ENCODE data around the gene SCAMP2. TPM values are rescaled to one million over a fixed set of nuclear protein-coding genes. Genes with fewer than 3 reads are reported as not detected.
"Not testable (repeated sequence)": the region's sequence is repeated elsewhere in the genome, so short reads cannot be mapped to it uniquely, and the experiment has no call there.

SCAMP2 gene
- total and polyA plus RNA-seq, 11 donors = 25.1 to 90.5 (median 46.0) TPM

DNA sequence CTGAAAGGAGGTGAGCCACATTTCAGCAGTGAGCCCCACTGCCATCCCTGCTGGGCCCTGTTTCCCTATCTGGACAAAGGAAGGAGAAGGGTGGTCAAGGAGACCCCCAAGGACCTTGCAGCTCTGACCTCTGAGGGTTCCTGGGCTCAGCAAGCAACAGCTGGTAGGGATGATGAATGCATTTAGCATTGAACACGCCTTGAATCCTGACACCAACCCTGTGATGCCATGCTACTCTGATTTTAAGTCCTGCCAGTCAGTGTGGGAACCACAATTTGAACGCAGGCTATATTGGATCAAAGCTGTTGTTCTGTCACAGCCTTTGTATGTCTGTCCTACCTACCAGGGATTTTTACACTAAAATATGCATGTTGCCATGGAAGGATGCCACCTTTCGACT lies 23.2 kb upstream of the SCAMP2 start:
- Histone ChIP-seq H3K27me3 (no peaks in the 10 kb centered on the region), H3K27ac (no peak overlapping the region), H3K4me3 (no peak overlapping the region), H3K36me3 (peaks cover 0 to 70% (median 51%) of the 10 kb centered on the region in 9 donors), H3K9me3 (no peaks in the 10 kb centered on the region), H3K4me1 (peaks cover 0 to 44% (median 12%) of the 10 kb centered on the region in 12 donors)
- 75 to 94% (median 89%) methylated on average over 3 of the region's 3 CpGs for WGBS, 4 donors
- intact Hi-C loops (cut with DNase I) = loop anchor here in 2 of 10 donors (5.0 to 10.0 kb wide), 2 partner anchors 52 to 114 kb away; partner anchors contain the start of genes CSK (in 1 of the 2) and ULK3 (in 1 of the 2)
- DNase-seq (peak in 1 of 5 donors; percentile 12), ATAC-seq (no peak)
- no peak for TF ChIP-seq POLR2A (IDR thresholded peaks at IDR 0.05)

- no peak overlapping the region for H3K4me3 ChIP-seq
- H3K27ac ChIP-seq = no peak overlapping the region
- ATAC-seq (no peak), DNase-seq (peak in 1 of 5 donors; percentile 5)
- peaks cover 0 to 65% (median 47%) of the 10 kb centered on the region in 9 donors for H3K36me3 ChIP-seq
- peaks cover 0 to 45% (median 14%) of the 10 kb centered on the region in 12 donors for H3K4me1 ChIP-seq
- H3K27me3 ChIP-seq = no peaks in the 10 kb centered on the region
- no peaks in the 10 kb centered on the region for H3K9me3 ChIP-seq
- TF ChIP-seq, protein P1, sequence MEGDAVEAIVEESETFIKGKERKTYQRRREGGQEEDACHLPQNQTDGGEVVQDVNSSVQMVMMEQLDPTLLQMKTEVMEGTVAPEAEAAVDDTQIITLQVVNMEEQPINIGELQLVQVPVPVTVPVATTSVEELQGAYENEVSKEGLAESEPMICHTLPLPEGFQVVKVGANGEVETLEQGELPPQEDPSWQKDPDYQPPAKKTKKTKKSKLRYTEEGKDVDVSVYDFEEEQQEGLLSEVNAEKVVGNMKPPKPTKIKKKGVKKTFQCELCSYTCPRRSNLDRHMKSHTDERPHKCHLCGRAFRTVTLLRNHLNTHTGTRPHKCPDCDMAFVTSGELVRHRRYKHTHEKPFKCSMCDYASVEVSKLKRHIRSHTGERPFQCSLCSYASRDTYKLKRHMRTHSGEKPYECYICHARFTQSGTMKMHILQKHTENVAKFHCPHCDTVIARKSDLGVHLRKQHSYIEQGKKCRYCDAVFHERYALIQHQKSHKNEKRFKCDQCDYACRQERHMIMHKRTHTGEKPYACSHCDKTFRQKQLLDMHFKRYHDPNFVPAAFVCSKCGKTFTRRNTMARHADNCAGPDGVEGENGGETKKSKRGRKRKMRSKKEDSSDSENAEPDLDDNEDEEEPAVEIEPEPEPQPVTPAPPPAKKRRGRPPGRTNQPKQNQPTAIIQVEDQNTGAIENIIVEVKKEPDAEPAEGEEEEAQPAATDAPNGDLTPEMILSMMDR (IDR thresholded peaks at IDR 0.05) = no peak
- no peak for TF ChIP-seq POLR2A (IDR thresholded peaks at IDR 0.05)
- intact Hi-C loops (cut with DNase I) = loop anchor here in 2 of 10 donors (5.0 to 10.0 kb wide), 2 partner anchors 51 to 114 kb away; partner anchors contain the start of genes CSK (in 1 of the 2) and ULK3 (in 1 of the 2)
- WGBS, 4 donors = 93 to 97% (median 94%) methylated on average over 4 to 6 of the region's 6 CpGs
Observed at GRCh38 chr15:74895830-74896229, 22.7 kb upstream of the SCAMP2 start.

DNA sequence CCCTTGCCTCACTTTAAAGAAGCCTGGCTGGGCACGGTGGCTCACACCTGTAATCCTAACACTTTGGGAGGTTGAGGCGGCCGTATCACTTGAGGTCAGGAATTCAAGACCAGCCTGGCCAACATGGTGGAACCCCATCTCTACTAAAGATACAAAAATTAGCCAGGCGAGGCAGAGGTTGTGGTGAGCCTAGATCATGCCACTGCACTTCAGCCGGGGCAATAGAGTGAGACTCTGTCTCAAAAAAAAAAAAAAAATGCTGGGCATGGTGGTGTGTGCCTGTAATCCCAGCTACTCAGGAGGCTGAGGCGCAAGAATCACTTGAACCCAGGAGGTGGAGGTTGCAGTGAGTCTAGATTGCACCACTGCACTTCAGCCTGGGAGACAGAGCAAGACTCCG lies 21.2 kb upstream of the SCAMP2 start:
- ATAC-seq, H3K9me3 ChIP-seq, H3K4me3 ChIP-seq, H3K27ac ChIP-seq, H3K27me3 ChIP-seq: not testable (repeated sequence)
- Histone ChIP-seq H3K36me3 (peaks cover 0 to 51% (median 32%) of the 10 kb centered on the region in 9 donors), H3K4me1 (peaks cover 0 to 54% (median 20%) of the 10 kb centered on the region in 12 donors)
- DNase-seq = peak in 1 of 5 donors; percentile 8
- whole genome bisulfite sequencing, 4 donors = 95 to 98% (median 97%) methylated on average over 7 of the region's 7 CpGs
- intact Hi-C loops (cut with DNase I) = loop anchor here in 2 of 10 donors (5.0 to 10.0 kb wide), 2 partner anchors 47 to 50 kb away; partner anchors contain the start of gene ULK3 (in 1 of the 2)

- 83 to 90% (median 88%) methylated on average over 3 of the region's 3 CpGs for WGBS, 4 donors
- intact Hi-C loops (cut with DNase I) = loop anchor here in 2 of 10 donors (5.0 to 10.0 kb wide), 2 partner anchors 46 to 49 kb away; partner anchors contain the start of gene ULK3 (in 1 of the 2)
Observed at GRCh38 chr15:74893627-74894026, 20.5 kb upstream of the SCAMP2 start.

GRCh38 chr15:74892931-74893330 lies 19.8 kb upstream of the SCAMP2 start:
- H3K27ac ChIP-seq = peak overlapping the region in 1 of 12 donors; percentile 42
- DNase-seq = no peak
- TF ChIP-seq, protein P1 (IDR thresholded peaks at IDR 0.05) = no peak
- TF ChIP-seq POLR2A (IDR thresholded peaks at IDR 0.05) = no peak
- no peaks in the 10 kb centered on the region for H3K9me3 ChIP-seq
- 97 to 100% (median 99%) methylated on average over 1 to 2 of the region's 2 CpGs for WGBS, 4 donors
- intact Hi-C loops (cut with DNase I) = loop anchor here in 2 of 10 donors (5.0 to 10.0 kb wide), 2 partner anchors 46 to 48 kb away; partner anchors contain the start of gene ULK3 (in 1 of the 2)
- peaks cover 0 to 36% (median 20%) of the 10 kb centered on the region in 9 donors for H3K36me3 ChIP-seq
- H3K4me1 ChIP-seq = peaks cover 2 to 57% (median 26%) of the 10 kb centered on the region in 12 donors
- no peak for ATAC-seq
- no peak overlapping the region for H3K4me3 ChIP-seq
- H3K27me3 ChIP-seq = no peaks in the 10 kb centered on the region

More at GRCh38 chr15:74893627-74894026, 20.5 kb upstream of the SCAMP2 start:
- Histone ChIP-seq H3K4me1 (peaks cover 2 to 62% (median 26%) of the 10 kb centered on the region in 12 donors), H3K9me3 (no peaks in the 10 kb centered on the region), H3K27ac (peak overlapping the region in 1 of 12 donors; percentile 42), H3K36me3 (peaks cover 0 to 43% (median 25%) of the 10 kb centered on the region in 9 donors), H3K27me3 (no peaks in the 10 kb centered on the region), H3K4me3 (no peak overlapping the region)
- DNase-seq (no peak), ATAC-seq (no peak)
- TF ChIP-seq, protein P1 (IDR thresholded peaks at IDR 0.05) = no peak
- TF ChIP-seq POLR2A (IDR thresholded peaks at IDR 0.05) = no peak
